HepG2 (cell line): Measurements from ENCODE around the gene DNM3. TPM values are rescaled to one million over a fixed set of nuclear protein-coding genes. Genes with fewer than 3 reads are reported as not detected.

Experiments used
- ATAC-seq: fragments of 200-7000 bp; cut with Tn5 transposase; 3 replicates; pipeline ENCODE4 v1.9.1; 2020; ENCODE audit warnings: mild to moderate bottlenecking, moderate library complexity
- BruUV-seq: library from RNA; stranded (reverse); fragments of 400-500 nt; replicated peaks from 2 replicates; lab custom pipeline; 2021; lab: Mats Ljungman, UMichigan
- CTCF ChIA-PET: fragments of 300-600 bp; formaldehyde crosslinking; extraction: SDS; loops from one replicate; lab custom pipeline; 2021; ENCODE audit warnings: low total read pairs, inconsistent platforms, low intra/inter-chr PET ratio; lab: Yijun Ruan, JAX
- POLR2A ChIA-PET: fragments of 350-600 bp; sonication (Branson Sonifier 250); formaldehyde crosslinking; loops from one replicate; lab custom pipeline; 2020; ENCODE audit warnings: antibody characterized with exemption, inconsistent platforms; lab: Yijun Ruan, JAX
- DNase-seq: peaks from one replicate; pipeline ENCODE4 v3.0.0-alpha.2; 2015; ENCODE audit warnings: low spot score
- FAIRE-seq: peaks from 3 replicates; lab custom pipeline; 2011; peaks lifted over from hg19 to GRCh38; lab: Jason Lieb, UNC
- H2AFZ ChIP-seq: one replicate; pipeline ENCODE4 v1.6.1; 2011; ENCODE audit warnings: low read length, inconsistent platforms
- H3K27ac ChIP-seq: fragments of 300-600 bp; 3 replicates; pipeline ENCODE4 v1.8.0; 2011; ENCODE audit warnings: mixed run types, mild to moderate bottlenecking, mixed read lengths, low read length, inconsistent platforms; ENCODE audit not compliant: insufficient read depth; ENCODE audit errors: extremely low read length
- H3K27me3 ChIP-seq, 2 experiments: fragments of 200-600 bp in 1 of 2; 2 replicates in 1 of 2; 3 replicates in 1 of 2; pipeline versions ENCODE4 v1.6.0 to v1.8.0; 2011; ENCODE audit warnings: low read length in 2 of 2, mild to moderate bottlenecking in 2 of 2, moderate library complexity in 2 of 2, inconsistent platforms in 1 of 2; ENCODE audit not compliant: insufficient read depth in 2 of 2, control insufficient read depth in 1 of 2
- H3K36me3 ChIP-seq, 2 experiments: fragments of 200-600 bp in 1 of 2; replicated peaks in 1 of 2; 2 replicates in 1 of 2; 3 replicates in 1 of 2; pipeline versions ENCODE4 v1.5.1 to v1.8.0; 2011; ENCODE audit warnings: low read length in 2 of 2, inconsistent platforms in 1 of 2; ENCODE audit not compliant: insufficient read depth in 2 of 2, control insufficient read depth in 1 of 2
- H3K4me1 ChIP-seq: 2 replicates; pipeline ENCODE4 v1.5.1; 2012; ENCODE audit warnings: low read length, inconsistent platforms; ENCODE audit not compliant: insufficient read depth
- H3K4me2 ChIP-seq: 2 replicates; pipeline ENCODE4 v1.6.0; 2011; ENCODE audit warnings: low read depth, low read length, inconsistent platforms
- H3K4me3 ChIP-seq, 3 experiments: fragments of 200-600 bp in 1 of 3; sonication (generic), shearing (Covaris generic) in 1 of 3; replicated peaks in 1 of 3; 2 replicates each; pipeline ENCODE4 v1.5.1; 2011 to 2016; ENCODE audit warnings: low read length in 3 of 3, inconsistent platforms in 2 of 3, low read depth in 2 of 3, mild to moderate bottlenecking in 2 of 3, control low read depth in 1 of 3, mixed read lengths in 1 of 3; ENCODE audit not compliant: insufficient read depth in 1 of 3
- H3K79me2 ChIP-seq: one replicate; pipeline ENCODE4 v1.6.1; 2011; ENCODE audit warnings: low read length, inconsistent platforms; ENCODE audit not compliant: insufficient read depth
- H3K9ac ChIP-seq: 2 replicates; pipeline ENCODE4 v1.6.0; 2011; ENCODE audit warnings: mild to moderate bottlenecking, low read depth, low read length, inconsistent platforms; ENCODE audit not compliant: insufficient read depth
- H3K9me3 ChIP-seq: 2 replicates; pipeline ENCODE4 v1.5.1; 2012; ENCODE audit warnings: mild to moderate bottlenecking, low read length
- H4K20me1 ChIP-seq: 2 replicates; pipeline ENCODE4 v1.6.0; 2011; ENCODE audit warnings: inconsistent platforms, mild to moderate bottlenecking, low read length, moderate library complexity; ENCODE audit not compliant: insufficient read depth
- AGO2 ChIP-seq: fragments of 200-400 bp; formaldehyde crosslinking; optimal IDR thresholded peaks from 2 replicates; pipeline ENCODE3; 2017; ENCODE audit warnings: mild to moderate bottlenecking, low read depth, low read length, moderate library complexity
- EHMT2 ChIP-seq: fragments of 200-600 bp; sonication (generic); IDR thresholded peaks from 2 replicates; pipeline ENCODE4 v1.7.0; 2017; ENCODE audit warnings: antibody characterized with exemption, low read depth, low read length, borderline replicate concordance
- MIXL1 ChIP-seq: IDR thresholded peaks from 2 replicates; pipeline ENCODE4 v1.6.1; 2016
- NR1H2 ChIP-seq: sonication (generic); formaldehyde crosslinking; IDR thresholded peaks from 2 replicates; pipeline ENCODE4 v1.8.1; 2022; ENCODE audit warnings: low read depth, missing genetic modification reagents, borderline replicate concordance
- ZNF761 ChIP-seq: sonication (generic); formaldehyde crosslinking; conservative IDR thresholded peaks from 2 replicates; pipeline ENCODE4 v1.4.0; 2020; ENCODE audit warnings: mild to moderate bottlenecking, missing genetic modification reagents
- WGBS: methylation state at CpG from one replicate; pipeline ENCODE4 v1.1.6; 2017; ENCODE audit warnings: low lambda C conversion rate; 5-methylcytosine and 5-hydroxymethylcytosine counted together
- in situ Hi-C: cut with HindIII; loops from 2 replicates; pipeline ENCODE4 v1.10.0; 2017; ENCODE audit warnings: low pct_unique_long_range_greater_than_20kb; ENCODE audit not compliant: extremely low pct_ligation_motif_present
- intact Hi-C: fragments of 100-400 bp; cut with micrococcal nuclease; formaldehyde crosslinking; loops from one replicate; pipeline ENCODE4 v1.10.0; 2022; ENCODE audit not compliant: unreplicated experiment
- polyA plus RNA-seq, 8 experiments: library from polyadenylated mRNA; depleted of rRNA in 3 of 8; stranded (reverse) in 7 of 8; unstranded in 1 of 8; fragments of >200 nt; fragmentation: Illumina TruSeq in 4 of 8; extraction: Trizol in 4 of 8; gene quantifications; 2 replicates each; pipeline versions ENCODE4 v1.2.1 to v1.2.3, GENCODE V29; 2011 to 2016; ENCODE audit warnings: low read depth in 4 of 8, missing spikeins in 1 of 8, mixed read lengths in 1 of 8; ENCODE audit not compliant: insufficient read depth in 1 of 8
- total RNA-seq, 5 experiments: library from RNA; depleted of rRNA; stranded (reverse); fragments of >200 nt; fragmentation: Illumina TruSeq; extraction: Trizol; gene quantifications; 2 replicates each; pipeline ENCODE4 v1.2.3, GENCODE V29; 2016; ENCODE audit warnings: low read depth in 1 of 5
- TF ChIP-seq, protein P1 (sequence below): sonication (generic); formaldehyde crosslinking; IDR thresholded peaks from 2 replicates; pipeline ENCODE4 v1.4.0; 2020; ENCODE audit warnings: mild to moderate bottlenecking, missing genetic modification reagents
- TF ChIP-seq, protein P2 (sequence below): sonication (generic); formaldehyde crosslinking; IDR thresholded peaks from 2 replicates; pipeline ENCODE4 v1.9.0; 2022; ENCODE audit warnings: missing genetic modification reagents, mild to moderate bottlenecking, borderline replicate concordance
- TF ChIP-seq, protein P3 (sequence below): IDR thresholded peaks from 2 replicates; pipeline ENCODE4 v1.6.1; 2012; ENCODE audit warnings: low read length, improper control_type of control experiment

Gene DNM3
- total and polyA plus RNA-seq, 2 of the 13 experiments (the other 11 are each of a cell fraction or from before 2014, with no cell fraction given), result 0.05 TPM; not detected in 1

- H3K4me1 ChIP-seq, result no peaks in the 10 kb centered on the region
- TF ChIP-seq, protein P1, sequence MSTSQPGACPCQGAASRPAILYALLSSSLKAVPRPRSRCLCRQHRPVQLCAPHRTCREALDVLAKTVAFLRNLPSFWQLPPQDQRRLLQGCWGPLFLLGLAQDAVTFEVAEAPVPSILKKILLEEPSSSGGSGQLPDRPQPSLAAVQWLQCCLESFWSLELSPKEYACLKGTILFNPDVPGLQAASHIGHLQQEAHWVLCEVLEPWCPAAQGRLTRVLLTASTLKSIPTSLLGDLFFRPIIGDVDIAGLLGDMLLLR, result no peak
- TF ChIP-seq EHMT2, result no peak
- H3K4me3 ChIP-seq, result no peak overlapping the region
- no peak overlapping the region for H3K27ac ChIP-seq
- DNase-seq (no peak), FAIRE-seq (no peak), ATAC-seq (no peak)
- intact Hi-C loops, result no loop called here
- H4K20me1 ChIP-seq, result no peaks in the 10 kb centered on the region
- CTCF ChIA-PET, result no interaction called here
- H3K36me3 ChIP-seq, result no peaks in the 10 kb centered on the region
- BruUV-seq, result no TSS peak
- no peak overlapping the region for H3K9ac ChIP-seq
- no peak overlapping the region for H2AFZ ChIP-seq
- POLR2A ChIA-PET, result no interaction called here
- H3K9me3 ChIP-seq, result no peaks in the 10 kb centered on the region
- no peaks in the 10 kb centered on the region for H3K27me3 ChIP-seq
- in situ Hi-C loops, result no loop called here
- H3K79me2 ChIP-seq, result no peaks in the 10 kb centered on the region
- H3K4me2 ChIP-seq, result no peak overlapping the region
These were observed 284.6 kb downstream of the DNM3 start for GRCh38 chr1:172125812-172126430.

GRCh38 chr1:172132836-172133235, 291.5 kb downstream of the DNM3 start:
- no peaks in the 10 kb centered on the region for H3K36me3 ChIP-seq
- FAIRE-seq, result no peak
- no peak overlapping the region for H3K9ac ChIP-seq
- TF ChIP-seq MIXL1 (CRISPR knock-in tag) (no peak), NR1H2 (no peak), ZNF761 (CRISPR knock-in tag) (no peak), AGO2 (no peak)
- TF ChIP-seq, protein P2, sequence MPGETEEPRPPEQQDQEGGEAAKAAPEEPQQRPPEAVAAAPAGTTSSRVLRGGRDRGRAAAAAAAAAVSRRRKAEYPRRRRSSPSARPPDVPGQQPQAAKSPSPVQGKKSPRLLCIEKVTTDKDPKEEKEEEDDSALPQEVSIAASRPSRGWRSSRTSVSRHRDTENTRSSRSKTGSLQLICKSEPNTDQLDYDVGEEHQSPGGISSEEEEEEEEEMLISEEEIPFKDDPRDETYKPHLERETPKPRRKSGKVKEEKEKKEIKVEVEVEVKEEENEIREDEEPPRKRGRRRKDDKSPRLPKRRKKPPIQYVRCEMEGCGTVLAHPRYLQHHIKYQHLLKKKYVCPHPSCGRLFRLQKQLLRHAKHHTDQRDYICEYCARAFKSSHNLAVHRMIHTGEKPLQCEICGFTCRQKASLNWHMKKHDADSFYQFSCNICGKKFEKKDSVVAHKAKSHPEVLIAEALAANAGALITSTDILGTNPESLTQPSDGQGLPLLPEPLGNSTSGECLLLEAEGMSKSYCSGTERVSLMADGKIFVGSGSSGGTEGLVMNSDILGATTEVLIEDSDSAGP (CRISPR knock-in tag), result no peak
- TF ChIP-seq, protein P3, sequence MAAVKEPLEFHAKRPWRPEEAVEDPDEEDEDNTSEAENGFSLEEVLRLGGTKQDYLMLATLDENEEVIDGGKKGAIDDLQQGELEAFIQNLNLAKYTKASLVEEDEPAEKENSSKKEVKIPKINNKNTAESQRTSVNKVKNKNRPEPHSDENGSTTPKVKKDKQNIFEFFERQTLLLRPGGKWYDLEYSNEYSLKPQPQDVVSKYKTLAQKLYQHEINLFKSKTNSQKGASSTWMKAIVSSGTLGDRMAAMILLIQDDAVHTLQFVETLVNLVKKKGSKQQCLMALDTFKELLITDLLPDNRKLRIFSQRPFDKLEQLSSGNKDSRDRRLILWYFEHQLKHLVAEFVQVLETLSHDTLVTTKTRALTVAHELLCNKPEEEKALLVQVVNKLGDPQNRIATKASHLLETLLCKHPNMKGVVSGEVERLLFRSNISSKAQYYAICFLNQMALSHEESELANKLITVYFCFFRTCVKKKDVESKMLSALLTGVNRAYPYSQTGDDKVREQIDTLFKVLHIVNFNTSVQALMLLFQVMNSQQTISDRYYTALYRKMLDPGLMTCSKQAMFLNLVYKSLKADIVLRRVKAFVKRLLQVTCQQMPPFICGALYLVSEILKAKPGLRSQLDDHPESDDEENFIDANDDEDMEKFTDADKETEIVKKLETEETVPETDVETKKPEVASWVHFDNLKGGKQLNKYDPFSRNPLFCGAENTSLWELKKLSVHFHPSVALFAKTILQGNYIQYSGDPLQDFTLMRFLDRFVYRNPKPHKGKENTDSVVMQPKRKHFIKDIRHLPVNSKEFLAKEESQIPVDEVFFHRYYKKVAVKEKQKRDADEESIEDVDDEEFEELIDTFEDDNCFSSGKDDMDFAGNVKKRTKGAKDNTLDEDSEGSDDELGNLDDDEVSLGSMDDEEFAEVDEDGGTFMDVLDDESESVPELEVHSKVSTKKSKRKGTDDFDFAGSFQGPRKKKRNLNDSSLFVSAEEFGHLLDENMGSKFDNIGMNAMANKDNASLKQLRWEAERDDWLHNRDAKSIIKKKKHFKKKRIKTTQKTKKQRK, result no peak
- TF ChIP-seq, all 625 proteins: peak for 0
- H3K79me2 ChIP-seq, result no peaks in the 10 kb centered on the region
- BruUV-seq, result no TSS peak
- 7% methylated on average over 1 of the region's 1 CpG for WGBS
- ChIA-PET POLR2A (no interaction called here), CTCF (no interaction called here)
- H2AFZ ChIP-seq, result no peak overlapping the region
- no peaks in the 10 kb centered on the region for H3K9me3 ChIP-seq
- ATAC-seq (no peak), DNase-seq (no peak)
- intact Hi-C loops (no loop called here), in situ Hi-C loops (no loop called here)
- no peak overlapping the region for H3K4me2 ChIP-seq
- H4K20me1 ChIP-seq, result no peaks in the 10 kb centered on the region
- H3K27me3 ChIP-seq, result no peaks in the 10 kb centered on the region
- no peaks in the 10 kb centered on the region for H3K4me1 ChIP-seq
- H3K4me3 ChIP-seq, result no peak overlapping the region
- H3K27ac ChIP-seq, result no peak overlapping the region
